NCI-H1105 (cell line): Measurements from ENCODE around the gene SHC3.

ENCODE experiments used
- DNase-seq: peaks from one replicate; lab custom pipeline; 2025; lab: John Stamatoyannopoulos, UW

Gene SHC3

DNA sequence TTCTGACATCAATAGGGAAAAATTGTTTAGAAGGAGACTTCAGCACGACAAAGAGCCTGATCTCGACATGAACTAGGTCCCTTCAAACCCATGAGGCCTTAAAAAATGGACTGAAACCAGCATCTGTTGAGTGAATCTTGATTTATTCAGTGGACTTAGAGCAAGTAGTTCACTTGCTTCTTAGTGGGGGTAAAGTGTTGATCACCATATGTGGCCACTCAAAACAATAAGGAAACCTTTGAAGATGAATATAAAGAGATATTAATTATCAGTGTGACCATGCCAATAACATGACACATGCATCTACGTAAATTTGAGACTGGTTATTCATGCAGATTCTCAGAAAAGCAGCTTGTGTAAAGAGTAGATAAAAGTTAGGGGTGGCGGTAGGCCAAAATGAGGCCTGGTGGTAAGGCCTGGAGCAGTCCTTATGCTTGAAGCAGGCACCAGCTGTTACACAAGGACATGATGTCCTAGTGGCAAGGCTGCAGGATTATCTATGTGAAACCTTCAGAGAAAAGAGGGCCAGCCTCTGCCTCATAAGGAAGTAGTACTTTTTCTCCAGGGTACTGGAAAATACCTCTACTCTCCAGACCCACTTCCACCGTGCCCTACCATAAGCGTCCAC lies 126.0 kb downstream of the SHC3 start:
- DNase-seq: no peak

DNA sequence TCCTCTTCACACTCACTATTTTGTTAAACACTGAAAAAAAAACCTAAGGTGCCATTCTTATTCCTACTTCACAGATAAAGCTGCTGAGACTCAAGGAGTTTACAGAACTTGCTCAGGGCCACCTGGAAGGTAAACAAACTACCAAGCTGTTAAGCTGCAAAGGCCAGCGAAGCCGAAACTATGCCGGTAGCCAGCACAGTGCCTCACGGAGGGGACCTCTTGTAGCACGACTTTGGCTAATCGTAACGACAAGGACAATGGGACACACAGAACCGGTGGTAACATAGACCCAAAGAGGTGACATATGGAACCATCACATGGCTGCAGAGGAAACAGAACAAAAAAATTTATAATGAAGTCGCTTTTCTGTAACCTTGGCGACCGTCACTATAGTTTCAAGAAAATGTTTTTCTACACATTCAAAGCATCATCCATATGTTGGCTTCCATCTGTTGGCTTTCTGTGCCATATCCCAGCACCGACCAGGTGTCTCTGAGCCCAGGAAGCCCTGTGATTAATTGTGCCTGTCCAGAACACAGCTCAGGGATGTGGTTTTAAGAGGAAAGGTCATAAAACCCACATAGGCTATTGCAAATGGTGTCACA lies 127.1 kb downstream of the SHC3 start:
- DNase-seq: no peak

DNA sequence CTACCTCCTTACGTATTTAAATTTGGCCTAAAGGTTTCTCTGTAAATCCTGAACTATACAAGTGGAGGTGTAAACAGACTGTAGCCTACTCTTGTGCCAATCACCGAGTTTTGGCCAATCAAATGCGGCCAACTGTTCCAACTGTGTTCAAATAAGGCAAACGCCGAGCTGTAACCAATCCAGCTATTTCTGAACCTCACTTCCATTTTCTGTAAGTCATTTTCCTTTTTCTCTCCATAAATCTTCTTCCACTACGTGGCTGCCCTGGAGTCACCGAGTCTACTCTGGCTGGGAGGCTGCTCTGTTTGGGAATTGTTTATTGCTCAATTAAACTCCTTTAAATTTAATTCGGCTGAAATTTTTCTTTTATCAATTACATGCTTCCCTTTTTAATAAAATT lies 129.0 kb downstream of the SHC3 start:
- DNase-seq: no peak

DNA sequence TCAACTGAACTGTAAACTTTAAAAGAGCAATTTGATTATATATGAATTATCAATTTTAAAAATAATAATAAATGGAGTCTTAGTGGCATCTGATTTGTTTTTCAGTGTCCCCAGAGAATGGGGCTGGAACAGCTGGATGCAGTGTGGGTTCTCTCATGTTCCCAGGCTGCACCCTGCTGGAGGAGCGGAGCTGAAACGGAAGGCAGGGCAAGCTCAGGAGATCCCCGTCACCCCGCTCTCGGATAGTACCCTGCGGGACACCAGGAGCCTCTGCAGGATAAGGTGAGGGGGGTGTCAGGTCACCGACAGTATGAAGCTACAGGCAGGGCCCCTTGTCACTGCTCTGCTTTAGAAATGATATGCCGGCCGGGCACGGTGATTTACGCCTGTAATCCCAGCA lies 130.0 kb downstream of the SHC3 start:
- DNase-seq: no peak

DNA sequence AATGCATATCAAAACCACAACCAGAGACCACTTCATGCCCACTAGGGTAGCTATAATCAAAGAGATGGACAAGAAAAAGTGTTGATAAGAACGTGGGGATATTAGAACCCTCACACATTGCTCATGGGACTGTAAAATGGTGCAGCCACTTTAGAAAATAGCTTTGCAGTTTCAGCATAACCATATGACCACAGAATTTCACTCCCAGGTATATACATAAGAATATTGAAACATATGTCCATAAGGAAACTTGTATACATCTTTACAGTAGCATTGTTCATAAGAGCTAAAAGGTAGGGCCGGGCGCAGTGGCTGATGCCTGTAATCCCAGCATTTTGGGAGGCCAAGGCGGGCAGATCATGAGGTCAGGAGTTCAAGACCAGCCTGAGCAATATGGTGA lies 131.0 kb downstream of the SHC3 start:
- no peak for DNase-seq

DNA sequence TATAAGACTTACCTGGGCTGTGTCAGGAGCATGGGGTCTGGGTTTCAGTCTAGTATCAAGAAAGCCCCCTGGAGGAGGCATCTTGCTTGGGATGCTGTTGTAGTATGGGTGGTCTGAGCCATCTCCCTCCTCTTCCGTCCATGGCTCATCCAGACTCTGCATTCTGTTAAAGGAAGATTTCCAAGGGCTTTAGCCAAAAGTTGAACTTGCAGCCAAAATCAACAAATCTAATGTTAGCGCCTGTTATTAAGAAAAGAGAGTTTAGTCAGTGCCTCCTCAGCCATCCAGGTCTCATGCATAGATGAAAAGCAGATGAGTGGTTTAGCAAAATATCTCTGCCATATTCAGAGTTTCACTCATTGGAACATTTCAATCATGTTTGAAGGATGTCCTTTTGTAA lies 131.8 kb downstream of the SHC3 start:
- no peak for DNase-seq

DNA sequence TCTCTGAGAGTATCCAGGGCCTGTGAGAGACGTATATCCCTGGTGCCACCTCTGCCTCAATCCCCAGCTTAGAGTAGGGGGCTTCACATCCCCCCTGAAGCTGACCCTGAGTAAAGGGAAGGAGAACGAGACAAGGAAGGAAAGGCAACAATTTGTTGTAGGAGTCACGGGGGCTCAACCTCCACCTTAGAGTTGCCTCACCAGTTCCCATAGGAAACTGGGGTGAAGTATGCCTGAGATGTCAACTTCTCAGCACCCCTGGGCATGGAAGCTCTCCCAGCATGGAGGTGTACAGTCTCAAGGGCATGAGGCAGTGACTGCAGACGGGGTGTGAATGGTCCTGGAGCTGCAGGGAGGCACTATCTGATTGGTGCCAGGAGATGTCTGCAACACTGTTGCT lies 133.7 kb downstream of the SHC3 start:
- DNase-seq: no peak

DNA sequence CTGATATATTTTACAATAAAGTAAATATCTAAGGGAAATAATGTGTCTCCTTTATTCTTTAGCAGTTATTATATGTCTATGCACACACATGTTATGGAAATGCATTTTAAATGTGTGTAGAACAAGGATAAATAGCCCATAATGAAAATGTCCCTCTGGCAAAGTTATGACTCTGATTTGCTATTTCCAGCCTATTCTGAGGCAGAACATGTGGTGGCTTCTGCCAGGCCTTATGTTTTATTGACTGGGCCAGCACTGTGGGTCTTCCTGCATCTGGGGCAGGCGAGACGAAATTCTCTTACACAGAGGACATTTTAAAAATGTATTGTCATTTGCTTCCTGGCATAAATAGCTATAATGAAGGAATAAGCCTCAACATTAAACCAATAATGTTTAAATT lies 134.5 kb downstream of the SHC3 start:
- no peak for DNase-seq

DNA sequence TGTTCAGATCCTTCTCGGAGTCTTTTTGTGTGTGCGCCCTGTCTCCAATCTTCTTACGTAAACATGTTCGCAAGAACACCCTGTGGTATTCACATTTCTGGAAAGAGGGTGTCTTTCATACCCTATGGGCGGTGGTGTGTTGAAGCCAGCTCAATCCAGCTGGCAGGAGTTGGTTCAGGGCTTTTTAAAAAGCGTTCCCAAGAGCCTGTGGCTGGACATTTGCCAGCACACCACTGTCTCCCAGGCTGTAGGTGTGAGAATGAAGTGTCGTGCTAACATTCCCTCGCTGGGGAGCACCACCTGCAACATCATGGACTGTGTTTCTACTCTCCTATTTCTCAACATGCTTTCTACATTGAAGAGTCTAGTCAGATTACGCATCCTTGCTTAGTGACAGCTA lies 135.6 kb downstream of the SHC3 start:
- peak; percentile 8 for DNase-seq

DNA sequence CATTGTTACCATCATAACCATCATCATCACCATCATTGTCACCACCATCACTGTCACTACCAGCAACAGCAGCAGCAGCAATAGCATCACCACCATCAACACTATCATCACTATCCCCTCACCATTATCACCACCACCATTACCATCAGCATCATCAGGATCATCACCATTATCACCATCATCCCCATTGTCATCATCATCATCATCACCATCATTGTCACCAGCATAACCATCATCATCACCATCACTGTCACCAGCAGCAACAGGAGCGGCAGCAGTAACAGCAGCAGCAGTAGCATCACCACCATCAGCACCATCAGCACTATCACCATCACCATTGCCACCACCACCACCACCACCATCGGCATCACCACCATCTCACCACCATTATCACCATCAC lies 139.0 kb downstream of the SHC3 start:
- DNase-seq: no peak

DNA sequence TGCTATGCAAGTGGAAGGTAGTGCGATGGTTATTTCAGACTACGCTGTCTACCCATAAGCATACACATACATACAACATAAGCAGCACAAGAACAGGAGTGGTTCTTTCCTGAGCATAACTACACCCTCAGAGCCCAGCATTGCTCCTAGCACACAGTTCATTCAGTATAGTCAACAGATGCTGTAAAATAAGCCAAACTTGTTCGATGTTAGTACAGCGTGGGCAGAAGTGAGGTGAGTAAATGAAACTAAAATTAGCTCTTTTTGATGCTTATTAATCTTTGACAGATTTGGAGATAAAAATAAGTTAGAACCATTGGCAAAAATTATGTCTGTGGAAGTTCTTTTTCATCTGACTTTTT lies 139.5 kb downstream of the SHC3 start:
- DNase-seq: no peak

DNA sequence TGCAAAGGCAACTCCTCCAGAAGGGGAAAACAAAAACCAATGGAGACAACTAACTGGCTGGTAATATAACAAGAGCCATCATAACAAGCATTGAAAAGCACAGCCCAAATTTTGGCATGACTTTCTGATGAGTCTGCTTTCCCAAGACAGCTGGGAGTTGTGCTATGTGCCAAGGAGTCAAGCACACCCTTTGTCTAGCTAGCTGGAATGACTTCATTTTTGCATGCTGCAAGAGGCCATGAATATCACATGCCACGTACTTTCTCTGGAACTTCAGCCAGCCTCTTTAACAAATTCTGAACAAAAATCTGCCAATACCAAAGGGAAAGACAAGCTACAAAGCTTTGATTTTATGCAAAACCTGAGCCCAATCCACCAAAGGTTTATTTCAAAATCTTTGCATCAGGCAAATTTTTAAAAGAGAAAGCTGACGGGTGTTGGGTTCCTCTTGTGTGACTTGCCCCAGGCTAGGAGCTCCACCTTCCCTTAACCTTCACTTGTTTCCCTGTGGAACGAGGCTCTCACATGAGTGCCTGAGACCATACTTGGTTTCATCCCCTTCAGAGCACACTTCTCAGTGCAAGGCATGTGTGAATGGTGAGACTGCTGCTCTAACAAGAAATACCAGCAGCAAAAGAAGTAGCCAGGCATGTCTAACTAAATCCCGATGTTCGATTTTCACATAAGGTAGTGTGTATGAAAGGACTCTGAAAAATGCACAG lies 140.1 kb downstream of the SHC3 start:
- DNase-seq: no peak

DNA sequence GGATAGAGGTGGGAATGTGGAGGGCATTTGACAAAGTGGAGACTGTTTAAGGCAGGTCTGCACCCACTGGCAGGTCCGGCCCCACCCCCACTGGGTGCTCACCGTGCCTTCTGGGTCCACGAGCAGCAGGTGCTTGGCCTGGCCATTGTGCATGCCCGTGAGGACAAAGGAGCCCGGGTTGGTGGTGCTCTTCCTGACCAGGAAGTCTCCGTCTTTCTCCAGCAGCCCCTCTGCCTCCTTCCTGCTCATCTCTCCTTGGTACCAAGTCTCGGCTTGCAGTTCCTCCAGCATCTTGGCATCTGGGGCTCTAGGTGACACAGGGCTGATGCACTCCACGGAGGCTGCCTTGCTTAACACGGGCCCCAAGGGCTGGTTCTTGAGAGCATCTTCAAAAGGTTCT lies 140.7 kb downstream of the SHC3 start:
- DNase-seq: no peak

DNA sequence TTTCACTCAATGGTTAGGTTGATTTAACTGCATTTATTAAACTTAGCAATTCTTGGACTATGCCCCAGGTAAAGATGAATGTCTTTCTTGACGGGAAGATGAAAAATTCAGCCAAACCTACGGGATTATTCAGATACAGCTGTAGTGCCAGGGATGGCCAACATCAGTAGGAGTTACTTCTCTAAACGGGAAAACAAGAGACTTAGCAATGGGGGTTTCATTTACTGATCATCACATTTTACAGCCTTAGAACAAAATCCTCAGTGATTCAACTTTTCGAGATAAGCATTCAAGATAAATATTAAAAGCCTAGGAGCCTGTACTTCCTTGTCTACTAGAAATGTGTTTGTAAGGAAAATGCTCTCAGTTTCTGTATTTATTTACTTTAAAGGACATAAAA lies 141.3 kb downstream of the SHC3 start:
- DNase-seq: no peak

DNA sequence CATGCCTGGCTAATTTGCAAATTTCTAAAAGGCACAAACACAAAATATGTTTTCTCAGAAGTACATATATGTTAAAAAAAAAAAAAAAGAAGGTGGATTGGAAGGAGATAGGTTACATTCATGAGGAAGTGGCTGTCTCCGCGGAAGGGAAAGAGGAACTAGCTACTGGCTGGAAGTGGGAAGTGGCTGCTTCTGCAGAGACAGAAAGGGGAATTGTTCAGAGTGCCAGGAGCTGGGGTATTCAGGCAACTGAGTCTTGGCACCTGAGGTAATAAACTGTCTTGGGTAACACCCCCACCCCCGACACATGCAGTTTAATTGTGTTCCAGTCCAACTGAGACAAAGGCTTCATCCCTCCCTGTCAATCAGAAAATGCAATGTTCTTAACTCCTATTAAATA lies 141.7 kb downstream of the SHC3 start:
- DNase-seq: no peak

DNA sequence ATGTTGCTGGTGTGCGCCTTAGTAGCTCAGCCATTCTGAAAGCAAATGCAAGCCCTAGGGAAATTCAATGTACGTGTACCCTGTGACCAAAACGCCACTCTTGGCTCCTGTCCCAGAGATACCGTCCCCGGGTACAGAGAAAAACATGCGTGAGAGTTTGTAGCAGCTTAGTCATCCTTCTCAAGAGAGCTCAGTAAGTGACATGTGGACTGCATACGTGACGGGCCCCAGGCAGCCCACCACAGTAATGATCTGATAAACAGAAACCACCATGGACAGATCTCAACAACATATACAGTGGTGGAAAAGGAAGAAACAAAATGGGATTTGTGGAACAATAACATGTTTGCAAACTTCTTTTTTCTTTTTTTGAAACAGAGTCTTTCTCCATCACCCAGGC lies 142.2 kb downstream of the SHC3 start:
- DNase-seq: no peak

DNA sequence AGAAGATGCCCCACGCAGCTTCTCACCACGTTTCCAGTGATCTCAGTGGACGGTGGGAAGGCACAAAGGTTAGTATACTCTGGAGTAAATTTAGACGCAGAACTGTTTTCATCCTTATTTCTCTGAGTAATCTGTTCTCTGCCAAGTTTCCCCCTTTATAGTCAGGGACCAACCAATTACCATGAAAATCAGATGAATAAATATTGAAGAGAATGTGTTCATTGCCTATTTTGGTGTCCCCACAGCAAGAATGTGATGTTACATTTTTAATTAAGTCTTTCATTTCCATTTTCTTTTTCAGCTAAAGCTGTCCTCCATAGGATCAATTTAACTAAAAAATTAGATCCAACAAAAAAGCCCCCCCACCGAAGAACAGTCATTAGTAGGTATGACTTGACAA lies 146.0 kb downstream of the SHC3 start:
- no peak for DNase-seq

DNA sequence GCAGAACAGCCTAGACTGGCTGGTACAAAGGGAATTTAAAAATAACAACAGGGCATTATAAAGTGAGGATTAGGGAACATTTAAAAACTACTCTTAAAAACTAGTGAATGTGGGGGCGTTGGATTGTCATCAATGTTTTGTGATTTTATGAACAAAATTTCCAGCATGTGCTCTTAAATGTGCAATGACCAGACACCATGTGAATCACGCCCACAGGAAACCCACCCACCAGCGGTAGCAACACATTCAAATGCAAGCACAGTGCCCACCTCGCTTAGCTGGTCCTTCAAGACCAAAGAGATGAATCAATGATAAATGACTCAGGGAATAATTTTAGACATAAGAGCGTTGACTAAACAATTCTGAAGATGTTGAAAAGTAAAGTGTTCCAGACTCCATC lies 146.4 kb downstream of the SHC3 start:
- DNase-seq: no peak

DNA sequence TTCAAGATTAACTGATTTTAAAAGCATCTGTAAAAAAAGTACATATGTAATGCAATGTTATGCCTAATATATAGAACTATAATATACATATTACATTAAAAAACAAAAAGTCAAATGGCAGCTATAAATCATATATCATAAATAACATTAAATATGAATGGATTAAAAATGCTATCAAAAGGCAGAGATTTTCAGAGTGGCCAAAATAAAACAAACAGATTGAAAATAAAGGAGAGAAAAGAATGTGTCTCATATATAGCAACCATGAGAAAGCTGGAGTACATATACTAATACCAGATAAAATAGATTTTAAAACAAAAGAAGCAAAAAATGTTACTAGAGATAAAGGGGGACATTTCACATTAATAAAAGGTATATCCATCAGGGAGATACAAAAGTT lies 148.8 kb downstream of the SHC3 start:
- no peak for DNase-seq

DNA sequence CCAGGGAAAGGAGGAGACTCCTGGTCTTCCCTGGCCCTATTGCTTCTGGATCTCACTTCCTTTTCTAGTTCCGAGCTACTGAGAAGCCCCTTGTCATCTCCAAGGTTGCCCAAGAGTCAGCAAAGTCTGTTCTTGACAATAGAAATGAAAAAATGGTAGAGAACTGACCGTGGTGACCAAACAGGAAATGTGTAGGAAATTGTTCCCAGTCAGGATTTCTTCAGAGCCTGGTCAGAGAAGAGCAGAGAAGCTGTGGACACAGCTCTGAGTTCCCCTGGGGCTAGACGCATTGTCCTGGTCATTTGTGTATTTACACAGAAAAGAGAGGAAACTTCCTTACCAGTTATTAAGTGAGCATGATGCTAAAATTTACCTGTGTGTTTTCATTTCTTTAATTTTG lies 151.7 kb downstream of the SHC3 start:
- no peak for DNase-seq

DNA sequence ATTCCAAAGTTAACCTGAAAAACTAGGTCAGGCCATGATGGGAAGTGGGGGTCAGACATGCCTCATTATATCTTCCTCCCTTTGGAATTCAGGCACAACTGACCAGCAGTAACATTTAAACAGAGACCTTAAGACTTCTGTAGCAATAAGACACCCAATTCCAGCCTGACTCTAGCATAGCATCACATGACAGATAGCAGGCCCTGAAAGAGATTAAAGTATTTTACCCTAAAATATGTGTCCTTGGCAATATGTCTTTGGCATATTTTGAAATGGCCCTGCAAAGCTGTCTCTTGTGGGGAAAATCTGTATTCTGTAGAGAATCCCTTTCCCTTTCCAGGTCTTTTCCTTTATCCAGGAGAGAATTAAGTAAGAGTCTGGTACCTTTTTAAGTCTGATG lies 153.1 kb downstream of the SHC3 start:
- no peak for DNase-seq

DNA sequence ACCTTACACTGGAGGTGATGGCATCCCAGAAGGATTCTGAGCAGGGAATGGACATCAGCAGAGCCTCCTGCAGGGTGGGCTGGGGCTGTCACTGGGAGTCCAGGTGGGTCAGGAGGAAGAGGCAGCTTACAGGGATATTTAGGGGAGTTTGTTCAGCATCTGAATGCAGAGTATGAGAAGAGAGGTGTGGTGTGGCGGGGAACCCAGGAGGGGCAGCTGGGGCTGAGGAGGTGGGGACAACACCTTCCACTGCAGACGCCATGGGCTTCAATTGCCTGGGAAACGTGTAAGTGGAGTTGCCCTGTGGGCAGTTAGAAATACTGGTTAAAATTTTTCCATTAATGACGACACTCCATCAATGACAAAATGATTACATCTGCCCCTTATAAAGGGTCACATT lies 153.9 kb downstream of the SHC3 start:
- DNase-seq: no peak

DNA sequence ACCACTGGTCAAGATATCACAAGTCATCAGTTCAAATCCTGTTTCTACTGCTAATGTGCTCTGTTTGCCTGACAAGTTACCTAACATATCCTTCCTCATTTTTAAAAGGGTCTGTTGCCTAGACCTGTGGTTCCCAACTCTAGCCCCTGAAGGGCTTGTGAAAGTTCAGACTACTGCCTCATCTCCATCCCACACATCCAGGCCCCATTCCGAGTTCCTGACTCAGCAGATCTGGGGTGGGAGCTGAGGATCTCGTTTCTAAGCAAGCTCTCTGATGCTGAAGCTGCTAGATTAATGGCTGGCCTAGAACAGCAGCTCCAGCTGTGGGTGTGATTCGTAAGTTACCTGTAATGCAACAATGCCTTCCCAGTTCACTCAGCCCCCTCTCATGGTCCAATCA lies 154.9 kb downstream of the SHC3 start:
- no peak for DNase-seq

DNA sequence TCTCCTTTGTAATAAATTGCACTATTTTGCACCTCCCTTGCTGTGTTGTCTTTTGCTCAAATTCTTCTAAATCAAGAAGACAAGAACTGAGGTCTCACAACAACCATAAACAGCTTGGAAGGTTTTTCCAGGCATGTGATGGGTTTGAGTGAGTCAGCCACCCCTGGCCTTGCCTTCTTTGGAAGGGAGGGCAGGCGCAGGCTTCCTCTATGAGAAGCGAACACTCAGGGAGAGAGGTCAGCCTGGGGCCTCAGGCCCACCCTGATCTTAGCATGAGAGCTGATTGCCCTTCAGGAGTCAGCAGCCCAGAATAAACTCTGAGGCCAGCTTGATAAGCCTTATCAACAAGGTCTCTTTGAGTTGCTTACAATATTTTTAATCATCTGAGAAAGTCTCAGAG lies 155.7 kb downstream of the SHC3 start:
- DNase-seq: no peak
